GM21515 (cell line): ENCODE measurements around the gene IL16.
"Not testable (repeated sequence)": the region's sequence is repeated elsewhere in the genome, so short reads cannot be mapped to it uniquely, and the experiment has no call there.

ENCODE experiments used
- ATAC-seq: cut with Tn5 transposase; IDR thresholded peaks from one replicate; pipeline ENCODE4 v1.9.1; 2021; ENCODE audit not compliant: unreplicated experiment

Gene IL16

DNA sequence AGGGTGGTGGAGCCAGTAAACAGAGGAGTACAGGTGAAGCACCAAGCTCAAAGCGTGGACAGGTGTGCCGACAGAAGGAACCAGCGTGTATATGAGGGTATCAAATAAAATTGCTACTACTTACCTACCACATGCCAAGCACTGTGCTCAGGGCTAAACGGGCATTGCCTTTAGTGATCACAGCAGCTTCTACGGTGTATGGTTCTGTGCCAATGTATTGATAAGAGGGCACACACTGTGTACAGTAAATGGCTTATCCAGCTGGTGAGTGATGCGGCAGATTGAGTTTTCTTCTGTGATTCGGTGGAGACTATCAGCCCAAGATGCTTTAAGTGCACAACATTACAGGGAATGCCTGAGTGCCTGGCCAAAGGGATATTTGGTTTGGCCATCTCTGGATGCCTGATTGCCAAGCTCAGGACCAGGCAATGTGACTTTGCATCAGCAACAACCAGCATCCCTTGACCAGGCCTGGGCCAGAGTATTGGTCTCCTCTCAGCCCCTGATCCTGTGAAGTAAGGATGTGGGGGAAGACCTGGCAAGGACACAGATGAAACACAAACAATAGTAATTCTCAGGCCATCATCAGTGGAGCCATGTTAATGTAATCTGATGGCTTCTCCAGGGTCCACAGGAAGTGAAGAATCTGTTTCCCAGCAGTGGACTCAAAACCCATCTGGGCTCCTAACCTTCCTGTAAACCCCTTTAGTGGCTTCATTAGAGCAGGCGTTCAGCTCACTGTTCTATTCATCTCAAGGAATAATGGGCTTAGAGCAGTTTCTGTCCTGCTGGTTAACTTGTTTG, 113.2 kb downstream of the IL16 start:
- no peak for ATAC-seq

DNA sequence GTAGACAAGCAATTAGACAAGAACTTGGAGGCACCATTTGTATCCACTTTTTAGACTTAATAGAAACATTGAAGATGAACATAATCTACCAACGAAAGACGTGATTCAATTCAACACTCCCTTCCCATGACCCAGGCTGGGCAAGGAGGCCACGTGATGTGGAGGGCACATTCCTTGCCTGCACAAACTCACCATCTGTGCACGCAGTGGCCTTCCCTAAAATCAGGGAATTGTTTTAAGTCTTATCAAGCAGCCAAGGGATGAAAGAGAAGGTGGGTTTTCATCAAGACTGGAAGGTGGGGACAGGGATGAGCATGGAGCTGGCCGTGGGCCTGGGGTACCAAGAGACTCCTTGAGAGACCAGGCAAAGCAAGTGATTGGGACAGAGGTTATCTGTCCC, 113.8 kb downstream of the IL16 start:
- no peak for ATAC-seq

GRCh38 chr15:81311752-81312464, 115.2 kb downstream of the IL16 start:
- no peak for ATAC-seq

GRCh38 chr15:81312790-81313543, 116.3 kb downstream of the IL16 start:
- ATAC-seq, result no peak

- ATAC-seq, result no peak
Observed at GRCh38 chr15:81313686-81314085, 117.0 kb downstream of the IL16 start.

- ATAC-seq, result no peak
Observed at GRCh38 chr15:81314378-81314777, 117.7 kb downstream of the IL16 start.

DNA sequence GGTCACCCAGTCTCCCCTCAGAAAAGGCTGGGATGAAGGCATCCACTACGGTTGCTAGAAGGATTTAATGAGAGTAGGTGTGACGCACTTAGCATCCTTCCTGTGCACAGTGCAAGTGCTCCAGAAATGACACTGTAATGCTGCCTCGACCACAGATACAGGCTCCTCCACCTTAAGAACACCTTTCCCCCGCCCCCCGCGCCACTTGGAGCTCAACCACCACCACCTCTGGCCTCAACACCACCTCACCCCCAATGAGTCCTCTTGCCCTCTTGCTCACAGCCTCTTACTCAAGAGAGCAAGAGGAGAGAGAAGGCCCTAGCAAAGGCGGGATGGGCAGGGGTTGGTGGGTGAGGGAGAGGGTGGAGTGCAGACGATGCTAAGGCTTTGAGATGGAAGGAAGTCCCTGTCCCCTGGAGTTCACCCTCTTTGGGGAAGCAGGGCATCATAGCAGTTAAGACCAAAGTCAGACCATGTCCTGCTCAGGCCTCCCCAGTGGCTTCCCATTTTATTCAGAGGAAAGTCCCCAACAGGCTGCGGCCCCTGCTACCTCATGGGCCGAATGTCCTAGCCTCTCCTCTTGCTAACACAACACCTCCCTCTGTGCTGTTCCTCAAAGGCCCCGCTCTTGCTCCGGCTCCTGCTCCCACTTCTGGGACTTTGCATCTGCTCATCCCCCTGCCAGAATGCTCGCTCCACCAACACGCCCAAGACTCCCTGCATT, 118.9 kb downstream of the IL16 start:
- no peak for ATAC-seq

DNA sequence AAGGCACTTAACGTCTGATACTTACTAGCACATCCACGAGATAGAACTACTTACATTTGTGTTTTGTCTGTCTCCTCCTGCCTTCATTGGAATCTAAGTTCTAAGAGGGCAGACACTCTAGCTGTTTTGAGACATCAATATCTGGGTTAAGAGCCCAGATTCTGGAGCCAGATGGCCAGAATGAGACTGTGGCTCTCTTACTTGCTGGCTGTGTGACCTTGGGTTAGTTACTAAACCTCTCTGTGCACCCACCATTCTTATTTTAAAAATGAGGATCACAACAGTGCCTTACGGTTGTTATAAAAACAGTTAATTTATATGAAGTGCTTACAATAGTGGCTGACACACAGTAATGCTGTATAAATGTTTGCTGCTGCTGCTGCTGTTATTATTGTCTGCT, 119.6 kb downstream of the IL16 start:
- ATAC-seq, result no peak

DNA sequence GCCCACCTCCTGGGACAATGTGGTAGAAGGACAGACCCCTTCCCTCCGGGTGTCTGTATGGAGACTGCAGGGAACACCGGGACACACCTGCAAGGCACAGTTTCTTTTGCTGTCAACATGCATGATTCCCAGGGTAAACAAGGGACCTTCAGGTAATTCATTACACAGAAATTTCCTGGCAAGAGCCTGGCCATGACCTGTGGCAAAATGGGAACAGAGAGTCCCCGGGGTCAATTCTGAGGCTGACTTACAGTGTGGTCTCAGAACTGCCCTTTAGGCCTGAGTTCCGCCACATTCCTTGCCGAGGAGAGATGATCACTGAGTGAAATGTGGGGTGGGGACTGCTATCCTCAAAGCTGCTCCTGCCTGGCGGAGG, 121.0 kb downstream of the IL16 start:
- no peak for ATAC-seq

- ATAC-seq, result no peak
Observed at GRCh38 chr15:81321667-81322066, 125.0 kb downstream of the IL16 start.

- no peak for ATAC-seq
Observed at GRCh38 chr15:81322676-81323253, 126.1 kb downstream of the IL16 start.

DNA sequence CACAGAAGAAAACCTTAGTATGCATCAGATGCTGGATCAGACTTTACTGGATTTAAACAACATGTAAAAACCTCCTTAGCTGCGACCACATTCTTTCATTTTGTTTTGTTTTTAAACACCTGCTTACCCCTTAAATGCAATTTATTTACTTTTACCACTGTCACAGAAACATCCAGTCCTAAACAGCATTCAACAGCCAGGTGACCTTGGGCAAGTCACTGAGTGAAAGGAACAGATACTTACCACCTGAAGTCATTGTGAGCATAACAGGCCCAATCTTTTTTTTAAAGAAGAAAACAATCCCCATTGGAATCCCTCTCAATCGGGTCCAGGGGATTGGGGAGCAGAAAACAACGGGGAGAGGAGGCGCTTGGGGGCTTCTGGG, 126.9 kb downstream of the IL16 start:
- ATAC-seq, result peak; percentile 11

DNA sequence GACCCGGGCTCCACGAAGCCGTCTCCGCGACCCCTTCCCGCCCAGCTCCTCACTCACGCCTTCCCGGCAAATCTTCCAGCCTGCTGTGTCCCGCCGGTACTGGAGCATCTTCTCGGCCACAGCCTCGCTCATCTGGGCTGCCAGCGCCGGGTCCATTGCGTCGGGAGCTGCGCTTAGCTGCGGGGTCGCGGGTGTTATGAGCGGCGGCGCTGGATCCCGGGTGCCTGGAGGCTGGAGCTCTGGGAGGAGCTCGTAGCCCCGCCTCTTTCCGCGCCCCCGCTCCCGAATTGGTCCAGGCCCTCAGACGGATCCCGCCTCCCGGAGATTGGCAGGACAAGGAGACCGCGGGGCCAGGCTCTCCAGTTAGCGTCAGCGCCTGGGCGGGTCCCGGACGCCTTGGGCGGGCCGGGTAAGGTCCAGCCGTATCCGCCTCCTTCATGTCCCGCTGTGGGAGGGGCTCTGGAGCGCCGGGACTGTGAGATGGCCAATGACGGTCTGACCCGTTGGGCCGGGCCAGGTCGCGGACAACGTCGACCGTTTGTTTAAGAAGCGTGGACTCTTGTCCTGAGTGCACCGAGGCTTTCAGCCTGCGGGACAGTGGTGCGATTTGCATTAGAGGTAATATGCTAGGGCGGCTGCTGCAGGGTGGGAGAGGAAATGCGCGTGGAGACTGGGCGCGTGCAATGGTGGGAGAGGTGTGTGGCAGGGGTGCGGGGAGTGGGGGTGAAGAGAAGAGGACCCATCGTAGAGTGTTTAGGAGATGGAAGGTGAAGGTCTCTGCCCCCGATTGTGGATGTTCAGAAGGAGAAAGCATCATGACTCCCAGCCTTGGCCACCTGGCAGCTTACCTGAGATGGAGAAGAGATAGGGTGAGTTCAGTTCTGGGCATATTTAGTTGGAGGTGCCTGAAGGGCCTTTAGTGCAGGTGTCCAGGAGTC, 127.5 kb downstream of the IL16 start, which contains the start of gene STARD5:
Gene STARD5, minus strand, starts transcription at position 198 of the 938 bp plus-strand sequence. Its CDS starts 42 bp downstream, at position 156.
- peak; percentile 100 for ATAC-seq

DNA sequence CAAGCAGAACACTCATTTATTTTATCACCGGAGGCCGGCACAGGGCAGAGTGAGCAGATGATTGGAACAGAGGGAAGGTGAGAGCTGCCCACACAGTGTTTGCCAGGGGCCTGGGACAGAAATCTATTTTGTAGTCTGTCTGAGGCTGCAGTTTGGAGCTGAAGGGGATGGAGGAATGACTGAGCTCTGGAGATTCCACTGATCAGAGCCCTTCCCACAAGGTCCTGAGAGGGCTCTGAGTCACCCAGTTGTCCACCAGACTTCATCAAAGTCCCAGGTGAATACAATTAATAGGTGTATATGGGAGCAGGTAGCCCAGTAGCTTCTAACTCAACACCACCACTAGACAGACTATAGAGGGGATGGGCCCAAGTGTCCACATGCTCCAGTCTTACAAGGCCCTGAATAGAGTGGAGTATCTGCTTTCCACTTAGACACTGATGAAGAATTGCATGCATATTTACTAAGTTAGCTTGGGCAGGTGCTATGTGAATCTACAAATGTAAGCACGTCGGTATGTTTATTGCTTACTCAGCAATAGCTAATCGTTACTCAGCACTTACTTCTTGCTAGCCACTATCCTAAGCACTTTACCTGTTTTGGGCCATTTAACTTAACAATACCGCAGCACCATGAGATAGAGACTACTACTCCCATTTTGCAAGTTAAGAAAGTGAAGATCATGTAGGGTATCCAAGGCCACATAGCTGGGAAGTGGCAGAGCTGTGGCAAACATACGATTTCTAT, 130.0 kb downstream of the IL16 start:
- ATAC-seq, result no peak

DNA sequence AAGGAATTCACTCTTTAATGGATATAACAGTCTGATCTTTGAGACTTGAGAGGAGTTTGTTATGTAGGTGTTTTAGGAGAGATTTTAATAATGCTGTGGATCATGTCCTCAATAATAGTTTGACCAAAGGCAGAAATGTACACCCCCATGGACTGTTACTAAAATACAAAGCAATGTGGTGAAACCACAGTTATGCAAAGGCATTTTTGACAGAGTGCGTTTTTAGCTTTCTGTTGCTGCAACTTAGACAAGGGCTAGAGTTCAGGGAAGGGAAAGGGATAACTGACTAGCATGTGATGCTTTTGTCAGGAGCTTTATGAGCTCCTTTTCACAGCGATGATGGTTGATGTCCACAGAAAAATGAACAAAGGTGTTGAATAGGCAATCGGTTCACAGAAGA, 130.8 kb downstream of the IL16 start:
- ATAC-seq, result no peak

DNA sequence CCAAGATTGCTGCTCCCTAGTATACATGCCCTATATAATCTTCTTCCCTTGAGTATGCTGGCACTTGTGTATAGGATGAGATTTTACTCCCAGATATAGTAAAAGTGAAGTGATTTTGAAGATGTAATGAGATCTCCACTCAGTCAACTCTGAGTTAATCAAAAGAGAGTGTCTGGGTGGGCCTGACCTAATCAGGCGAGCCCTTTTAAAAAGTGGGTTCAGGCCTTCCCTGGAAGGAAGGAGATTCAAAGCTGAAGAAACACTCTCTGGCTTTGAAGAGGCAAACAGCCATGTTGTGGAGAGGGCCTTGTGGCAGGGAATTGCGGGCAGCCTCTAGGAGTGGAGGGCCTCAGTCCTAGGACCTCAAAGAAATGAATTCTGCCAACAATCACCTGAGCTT, 132.8 kb downstream of the IL16 start:
- no peak for ATAC-seq

DNA sequence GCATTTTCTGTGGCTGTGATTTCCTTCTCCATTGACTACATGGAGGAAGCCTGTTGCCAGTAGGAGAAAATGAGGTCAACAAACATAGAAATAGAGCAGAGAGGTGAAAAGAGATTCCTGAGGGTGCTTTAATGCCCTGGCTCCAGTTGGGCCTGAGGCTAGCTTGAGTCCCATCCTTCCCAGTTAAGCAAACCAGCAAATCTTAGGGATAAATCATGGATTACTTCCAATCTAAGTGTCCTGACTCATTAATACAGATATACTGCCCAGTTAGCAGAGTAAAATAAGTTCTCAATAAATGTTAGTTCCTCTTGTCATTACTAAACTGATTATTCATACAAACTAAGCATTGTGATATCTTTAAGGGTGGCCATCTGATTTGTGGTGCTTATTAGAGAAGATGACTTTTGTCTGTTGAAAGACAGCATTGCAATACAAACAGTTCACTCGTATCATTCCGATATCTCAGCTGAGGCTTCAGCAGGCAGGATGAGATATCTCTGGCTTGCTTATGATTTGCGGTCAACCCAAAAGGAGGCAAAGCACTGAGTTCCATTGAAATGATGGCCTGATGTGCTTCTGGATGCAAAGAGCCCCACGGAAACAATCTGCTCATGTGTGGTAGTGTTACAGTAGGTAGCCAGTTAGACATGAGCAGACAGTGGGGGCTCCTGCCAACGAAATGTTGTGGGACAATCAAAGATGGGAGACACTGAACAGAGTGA, 133.8 kb downstream of the IL16 start:
- ATAC-seq, result no peak

DNA sequence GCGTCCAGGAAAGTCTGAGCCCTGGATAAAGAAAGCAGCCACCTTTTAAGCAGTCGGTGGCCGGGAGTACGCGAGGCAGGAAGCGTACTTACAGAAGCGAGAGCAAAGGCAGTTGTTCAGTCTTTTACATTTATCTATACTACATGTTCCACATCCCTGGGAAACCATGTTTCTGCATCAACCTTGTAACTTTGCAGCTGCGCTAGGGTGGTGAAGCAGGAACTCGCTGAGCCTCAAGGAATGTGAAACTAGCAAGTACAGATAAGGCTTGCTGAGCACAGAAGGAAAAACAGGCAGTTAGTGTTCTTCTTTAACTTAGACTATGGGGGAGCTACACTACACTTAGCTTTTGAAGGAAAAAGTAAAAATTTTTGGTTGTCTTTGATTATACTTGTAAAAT, 134.5 kb downstream of the IL16 start:
- ATAC-seq, result not testable (repeated sequence)
